ENCODE results near the gene AGER.

DNA sequence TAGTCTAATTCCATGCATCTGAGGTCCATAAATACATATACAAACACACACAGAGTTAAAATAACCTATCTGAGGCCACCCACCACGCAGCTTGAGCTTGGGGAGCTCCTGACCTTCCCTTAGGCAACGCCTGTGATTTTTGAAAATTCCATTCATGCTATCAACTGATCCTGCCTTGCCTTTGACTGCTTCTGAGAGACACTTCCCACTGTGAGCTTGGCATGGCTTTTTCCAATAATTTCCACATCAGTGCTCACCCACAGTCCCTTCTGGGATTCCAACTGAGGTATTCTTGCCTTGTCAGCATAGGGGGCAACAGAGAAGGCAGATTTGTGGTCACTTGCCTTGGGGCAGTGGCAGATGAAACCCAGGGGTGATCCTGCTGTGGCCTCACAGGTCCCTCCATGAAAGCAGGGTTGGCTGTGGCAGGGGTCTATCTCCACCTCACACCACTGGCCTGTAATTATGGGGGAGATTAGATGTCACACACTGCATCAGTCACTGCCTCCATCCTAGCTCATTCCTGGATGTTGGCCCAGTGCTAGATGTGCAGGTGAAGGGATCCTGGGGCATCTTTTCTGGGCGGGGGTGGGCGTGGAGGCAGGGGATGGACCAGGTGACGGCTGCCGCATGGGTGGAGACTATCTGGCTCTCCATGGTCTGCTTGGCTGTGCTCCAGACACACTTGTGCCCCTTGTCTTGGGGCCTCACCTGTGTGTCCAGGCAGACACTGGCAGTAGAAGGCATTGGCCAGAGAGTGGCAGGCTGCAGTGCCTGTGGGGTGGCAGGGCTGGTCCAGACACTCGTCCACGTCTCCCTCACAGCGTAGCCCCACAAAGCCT is 19.6 kb upstream of the AGER start:
- TF ChIP-seq, protein P1, sequence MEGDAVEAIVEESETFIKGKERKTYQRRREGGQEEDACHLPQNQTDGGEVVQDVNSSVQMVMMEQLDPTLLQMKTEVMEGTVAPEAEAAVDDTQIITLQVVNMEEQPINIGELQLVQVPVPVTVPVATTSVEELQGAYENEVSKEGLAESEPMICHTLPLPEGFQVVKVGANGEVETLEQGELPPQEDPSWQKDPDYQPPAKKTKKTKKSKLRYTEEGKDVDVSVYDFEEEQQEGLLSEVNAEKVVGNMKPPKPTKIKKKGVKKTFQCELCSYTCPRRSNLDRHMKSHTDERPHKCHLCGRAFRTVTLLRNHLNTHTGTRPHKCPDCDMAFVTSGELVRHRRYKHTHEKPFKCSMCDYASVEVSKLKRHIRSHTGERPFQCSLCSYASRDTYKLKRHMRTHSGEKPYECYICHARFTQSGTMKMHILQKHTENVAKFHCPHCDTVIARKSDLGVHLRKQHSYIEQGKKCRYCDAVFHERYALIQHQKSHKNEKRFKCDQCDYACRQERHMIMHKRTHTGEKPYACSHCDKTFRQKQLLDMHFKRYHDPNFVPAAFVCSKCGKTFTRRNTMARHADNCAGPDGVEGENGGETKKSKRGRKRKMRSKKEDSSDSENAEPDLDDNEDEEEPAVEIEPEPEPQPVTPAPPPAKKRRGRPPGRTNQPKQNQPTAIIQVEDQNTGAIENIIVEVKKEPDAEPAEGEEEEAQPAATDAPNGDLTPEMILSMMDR (IDR thresholded peaks at IDR 0.05): no peak
- TF ChIP-seq POLR2A (IDR thresholded peaks at IDR 0.05) (no peak), EP300 (IDR thresholded peaks at IDR 0.05) (no peak)
